SK-N-SH treated with all-trans-retinoic acid at 6 μM for 48 hours (cell line): Measurements from ENCODE around the gene FBXL5.

ENCODE experiments used
- ARNTL ChIP-seq: fragments of 450-650 bp; formaldehyde crosslinking; IDR thresholded peaks from 2 replicates; pipeline ENCODE4 v1.5.0; 2020; ENCODE audit warnings: low read depth, mild to moderate bottlenecking, moderate library complexity, borderline replicate concordance
- CSDC2 ChIP-seq: fragments of 250-450 bp; sonication (Bioruptor Pico); IDR thresholded peaks from 2 replicates; pipeline ENCODE4 v1.5.0; 2020; ENCODE audit warnings: mild to moderate bottlenecking, moderate library complexity
- TOX ChIP-seq: fragments of 250-450 bp; sonication (Bioruptor Pico); IDR thresholded peaks from 2 replicates; pipeline ENCODE4 v1.8.0; 2021; ENCODE audit warnings: mild to moderate bottlenecking, moderate library complexity, borderline replicate concordance
- ZC3H10 ChIP-seq: fragments of 250-450 bp; sonication (Bioruptor Pico); IDR thresholded peaks from 2 replicates; pipeline ENCODE4 v1.5.1; 2021; ENCODE audit warnings: mild to moderate bottlenecking, moderate library complexity
- ZFP30 ChIP-seq: fragments of 450-650 bp; formaldehyde crosslinking; IDR thresholded peaks from 2 replicates; pipeline ENCODE4 v1.5.0; 2022; ENCODE audit warnings: mild to moderate bottlenecking, moderate library complexity
- ZNF70 ChIP-seq: fragments of 450-650 bp; formaldehyde crosslinking; IDR thresholded peaks from 2 replicates; pipeline ENCODE4 v1.5.0; 2020; ENCODE audit warnings: mild to moderate bottlenecking, moderate library complexity
- TF ChIP-seq, protein P1 (sequence below): fragments of 250-450 bp; sonication (Bioruptor Pico); IDR thresholded peaks from 2 replicates; pipeline ENCODE4 v1.8.0; 2021; ENCODE audit warnings: low read depth, mild to moderate bottlenecking, moderate library complexity, borderline replicate concordance

DNA sequence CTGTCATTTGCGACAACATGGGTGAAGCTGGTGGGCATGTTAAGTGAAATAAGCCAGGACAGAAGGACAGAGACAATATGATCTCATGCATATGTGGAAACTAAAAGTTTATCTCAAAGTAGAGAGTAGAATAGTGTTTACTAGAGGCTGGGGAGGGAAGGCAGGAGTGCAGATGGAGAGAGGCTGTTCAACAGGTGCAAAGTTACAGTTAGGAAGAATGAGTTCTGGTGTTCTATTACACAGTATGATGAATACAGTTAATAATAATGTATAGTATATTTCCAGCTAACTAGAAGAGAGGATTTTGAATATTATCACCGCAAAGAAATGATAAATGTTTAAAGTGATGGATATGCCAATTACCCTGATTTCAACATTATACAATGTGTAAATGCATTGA is 69.8 kb downstream of the FBXL5 start:
- TF ChIP-seq CSDC2 (CRISPR knock-in tag) (no peak), ARNTL (no peak), ZFP30 (no peak), TOX (CRISPR knock-in tag) (no peak), ZC3H10 (CRISPR knock-in tag) (no peak), ZNF70 (CRISPR knock-in tag) (no peak)
- TF ChIP-seq, protein P1, sequence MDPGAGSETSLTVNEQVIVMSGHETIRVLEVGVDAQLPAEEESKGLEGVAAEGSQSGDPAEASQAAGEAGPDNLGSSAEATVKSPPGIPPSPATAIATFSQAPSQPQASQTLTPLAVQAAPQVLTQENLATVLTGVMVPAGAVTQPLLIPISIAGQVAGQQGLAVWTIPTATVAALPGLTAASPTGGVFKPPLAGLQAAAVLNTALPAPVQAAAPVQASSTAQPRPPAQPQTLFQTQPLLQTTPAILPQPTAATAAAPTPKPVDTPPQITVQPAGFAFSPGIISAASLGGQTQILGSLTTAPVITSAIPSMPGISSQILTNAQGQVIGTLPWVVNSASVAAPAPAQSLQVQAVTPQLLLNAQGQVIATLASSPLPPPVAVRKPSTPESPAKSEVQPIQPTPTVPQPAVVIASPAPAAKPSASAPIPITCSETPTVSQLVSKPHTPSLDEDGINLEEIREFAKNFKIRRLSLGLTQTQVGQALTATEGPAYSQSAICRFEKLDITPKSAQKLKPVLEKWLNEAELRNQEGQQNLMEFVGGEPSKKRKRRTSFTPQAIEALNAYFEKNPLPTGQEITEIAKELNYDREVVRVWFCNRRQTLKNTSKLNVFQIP = no peak
